A549 (cell line): Measurements from ENCODE around the gene MTHFD2L.

ENCODE experiments used
- CEBPB ChIP-seq, 2 experiments: fragments of >200 bp in 1 of 2; sonication (Bioruptor Twin) in 1 of 2; formaldehyde crosslinking in 1 of 2; IDR thresholded peaks; 2 replicates each; pipeline ENCODE4 v1.6.1; 2012 to 2016
- CHD2 ChIP-seq: fragments of 150-350 bp; IDR thresholded peaks from 2 replicates; pipeline ENCODE4 v1.6.1; 2014; ENCODE audit warnings: low read length; ENCODE audit not compliant: partially characterized antibody
- JUN ChIP-seq, 2 experiments: fragments of >200 bp; sonication (Bioruptor Twin); formaldehyde crosslinking; IDR thresholded peaks; 2 replicates in 1 of 2; 3 replicates in 1 of 2; pipeline ENCODE4 v1.6.1; 2016 to 2017
- JUNB ChIP-seq: fragments of >200 bp; sonication (Bioruptor Twin); formaldehyde crosslinking; IDR thresholded peaks from 2 replicates; pipeline ENCODE4 v1.6.1; 2016
- MYC ChIP-seq: IDR thresholded peaks from 2 replicates; pipeline ENCODE4 v1.6.1; 2012; ENCODE audit warnings: mild to moderate bottlenecking, inconsistent platforms, low read length, improper control_type of control experiment, borderline replicate concordance
- POLR2A ChIP-seq: IDR thresholded peaks from 2 replicates; pipeline ENCODE4 v1.6.1; 2012; ENCODE audit warnings: mild to moderate bottlenecking, low read length
- POLR2AphosphoS2 ChIP-seq: conservative IDR thresholded peaks from 2 replicates; pipeline ENCODE4 v1.6.1; 2012; ENCODE audit warnings: low read length, improper control_type of control experiment, inconsistent platforms
- RAD21 ChIP-seq, 2 experiments: fragments of >200 bp in 1 of 2; sonication (Bioruptor Twin) in 1 of 2; formaldehyde crosslinking in 1 of 2; IDR thresholded peaks in 1 of 2; conservative IDR thresholded peaks in 1 of 2; 2 replicates in 1 of 2; 3 replicates in 1 of 2; pipeline ENCODE4 v1.6.1; 2012 to 2018; ENCODE audit warnings: inconsistent platforms in 1 of 2
- SMC3 ChIP-seq: fragments of >200 bp; sonication (Bioruptor Twin); formaldehyde crosslinking; IDR thresholded peaks from 3 replicates; pipeline ENCODE4 v1.6.1; 2018; ENCODE audit warnings: inconsistent platforms
- TF ChIP-seq, protein P1 (sequence below): fragments of >200 bp; sonication (Bioruptor Twin); formaldehyde crosslinking; IDR thresholded peaks from 3 replicates; pipeline ENCODE4 v1.5.1; 2016
- TF ChIP-seq, protein P2 (sequence below): fragments of 200-600 bp; sonication (generic); IDR thresholded peaks from 2 replicates; pipeline ENCODE4 v1.6.1; 2016; ENCODE audit warnings: antibody characterized with exemption, mild to moderate bottlenecking, moderate library complexity
- TF ChIP-seq, protein P3 (sequence below): fragments of 450-650 bp; IDR thresholded peaks from 2 replicates; pipeline ENCODE4 v1.6.1; 2014; ENCODE audit warnings: antibody characterized with exemption
- TF ChIP-seq, protein P4 (sequence below): fragments of 250-450 bp; sonication (Bioruptor Pico); IDR thresholded peaks from 2 replicates; pipeline ENCODE4 v1.5.0; 2021; ENCODE audit warnings: mild to moderate bottlenecking, moderate library complexity, borderline replicate concordance

DNA sequence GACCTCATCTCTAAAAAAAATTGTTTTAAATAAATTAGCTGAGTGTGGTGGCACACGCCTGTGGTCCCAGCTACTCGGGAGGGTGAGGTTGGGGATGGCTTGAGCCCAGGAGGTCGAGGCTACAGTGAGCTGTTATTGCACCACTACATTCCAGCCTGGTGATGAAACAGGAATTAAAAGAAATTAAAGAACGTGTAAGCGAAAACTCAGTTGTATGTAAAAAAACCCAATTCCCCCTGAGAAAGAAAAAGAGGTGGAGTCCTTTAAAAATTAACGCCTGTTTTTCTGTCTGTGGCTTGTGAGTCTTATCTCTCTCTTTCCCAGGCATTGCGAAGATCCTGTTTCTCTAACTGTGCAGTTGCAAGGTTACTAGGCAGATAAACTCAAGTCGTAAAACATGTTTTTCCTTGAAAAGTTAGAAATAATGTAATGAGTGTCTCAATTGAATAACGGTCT, 172.4 kb downstream of the MTHFD2L start:
- TF ChIP-seq JUN (IDR thresholded peaks at IDR 0.05): no peak
- TF ChIP-seq, protein P1, sequence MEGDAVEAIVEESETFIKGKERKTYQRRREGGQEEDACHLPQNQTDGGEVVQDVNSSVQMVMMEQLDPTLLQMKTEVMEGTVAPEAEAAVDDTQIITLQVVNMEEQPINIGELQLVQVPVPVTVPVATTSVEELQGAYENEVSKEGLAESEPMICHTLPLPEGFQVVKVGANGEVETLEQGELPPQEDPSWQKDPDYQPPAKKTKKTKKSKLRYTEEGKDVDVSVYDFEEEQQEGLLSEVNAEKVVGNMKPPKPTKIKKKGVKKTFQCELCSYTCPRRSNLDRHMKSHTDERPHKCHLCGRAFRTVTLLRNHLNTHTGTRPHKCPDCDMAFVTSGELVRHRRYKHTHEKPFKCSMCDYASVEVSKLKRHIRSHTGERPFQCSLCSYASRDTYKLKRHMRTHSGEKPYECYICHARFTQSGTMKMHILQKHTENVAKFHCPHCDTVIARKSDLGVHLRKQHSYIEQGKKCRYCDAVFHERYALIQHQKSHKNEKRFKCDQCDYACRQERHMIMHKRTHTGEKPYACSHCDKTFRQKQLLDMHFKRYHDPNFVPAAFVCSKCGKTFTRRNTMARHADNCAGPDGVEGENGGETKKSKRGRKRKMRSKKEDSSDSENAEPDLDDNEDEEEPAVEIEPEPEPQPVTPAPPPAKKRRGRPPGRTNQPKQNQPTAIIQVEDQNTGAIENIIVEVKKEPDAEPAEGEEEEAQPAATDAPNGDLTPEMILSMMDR: no peak
- TF ChIP-seq SMC3: no peak
- TF ChIP-seq CHD2: no peak
- no peak for TF ChIP-seq RAD21 (conservative IDR thresholded peaks at IDR 0.05 in 1 of 2, IDR thresholded peaks at IDR 0.05 in 1 of 2)
- no peak for TF ChIP-seq POLR2A
- no peak for TF ChIP-seq POLR2AphosphoS2
- TF ChIP-seq MYC: no peak
- TF ChIP-seq, protein P2, sequence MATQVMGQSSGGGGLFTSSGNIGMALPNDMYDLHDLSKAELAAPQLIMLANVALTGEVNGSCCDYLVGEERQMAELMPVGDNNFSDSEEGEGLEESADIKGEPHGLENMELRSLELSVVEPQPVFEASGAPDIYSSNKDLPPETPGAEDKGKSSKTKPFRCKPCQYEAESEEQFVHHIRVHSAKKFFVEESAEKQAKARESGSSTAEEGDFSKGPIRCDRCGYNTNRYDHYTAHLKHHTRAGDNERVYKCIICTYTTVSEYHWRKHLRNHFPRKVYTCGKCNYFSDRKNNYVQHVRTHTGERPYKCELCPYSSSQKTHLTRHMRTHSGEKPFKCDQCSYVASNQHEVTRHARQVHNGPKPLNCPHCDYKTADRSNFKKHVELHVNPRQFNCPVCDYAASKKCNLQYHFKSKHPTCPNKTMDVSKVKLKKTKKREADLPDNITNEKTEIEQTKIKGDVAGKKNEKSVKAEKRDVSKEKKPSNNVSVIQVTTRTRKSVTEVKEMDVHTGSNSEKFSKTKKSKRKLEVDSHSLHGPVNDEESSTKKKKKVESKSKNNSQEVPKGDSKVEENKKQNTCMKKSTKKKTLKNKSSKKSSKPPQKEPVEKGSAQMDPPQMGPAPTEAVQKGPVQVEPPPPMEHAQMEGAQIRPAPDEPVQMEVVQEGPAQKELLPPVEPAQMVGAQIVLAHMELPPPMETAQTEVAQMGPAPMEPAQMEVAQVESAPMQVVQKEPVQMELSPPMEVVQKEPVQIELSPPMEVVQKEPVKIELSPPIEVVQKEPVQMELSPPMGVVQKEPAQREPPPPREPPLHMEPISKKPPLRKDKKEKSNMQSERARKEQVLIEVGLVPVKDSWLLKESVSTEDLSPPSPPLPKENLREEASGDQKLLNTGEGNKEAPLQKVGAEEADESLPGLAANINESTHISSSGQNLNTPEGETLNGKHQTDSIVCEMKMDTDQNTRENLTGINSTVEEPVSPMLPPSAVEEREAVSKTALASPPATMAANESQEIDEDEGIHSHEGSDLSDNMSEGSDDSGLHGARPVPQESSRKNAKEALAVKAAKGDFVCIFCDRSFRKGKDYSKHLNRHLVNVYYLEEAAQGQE: no peak
- TF ChIP-seq, protein P3, sequence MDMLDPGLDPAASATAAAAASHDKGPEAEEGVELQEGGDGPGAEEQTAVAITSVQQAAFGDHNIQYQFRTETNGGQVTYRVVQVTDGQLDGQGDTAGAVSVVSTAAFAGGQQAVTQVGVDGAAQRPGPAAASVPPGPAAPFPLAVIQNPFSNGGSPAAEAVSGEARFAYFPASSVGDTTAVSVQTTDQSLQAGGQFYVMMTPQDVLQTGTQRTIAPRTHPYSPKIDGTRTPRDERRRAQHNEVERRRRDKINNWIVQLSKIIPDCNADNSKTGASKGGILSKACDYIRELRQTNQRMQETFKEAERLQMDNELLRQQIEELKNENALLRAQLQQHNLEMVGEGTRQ: no peak
- TF ChIP-seq, protein P4, sequence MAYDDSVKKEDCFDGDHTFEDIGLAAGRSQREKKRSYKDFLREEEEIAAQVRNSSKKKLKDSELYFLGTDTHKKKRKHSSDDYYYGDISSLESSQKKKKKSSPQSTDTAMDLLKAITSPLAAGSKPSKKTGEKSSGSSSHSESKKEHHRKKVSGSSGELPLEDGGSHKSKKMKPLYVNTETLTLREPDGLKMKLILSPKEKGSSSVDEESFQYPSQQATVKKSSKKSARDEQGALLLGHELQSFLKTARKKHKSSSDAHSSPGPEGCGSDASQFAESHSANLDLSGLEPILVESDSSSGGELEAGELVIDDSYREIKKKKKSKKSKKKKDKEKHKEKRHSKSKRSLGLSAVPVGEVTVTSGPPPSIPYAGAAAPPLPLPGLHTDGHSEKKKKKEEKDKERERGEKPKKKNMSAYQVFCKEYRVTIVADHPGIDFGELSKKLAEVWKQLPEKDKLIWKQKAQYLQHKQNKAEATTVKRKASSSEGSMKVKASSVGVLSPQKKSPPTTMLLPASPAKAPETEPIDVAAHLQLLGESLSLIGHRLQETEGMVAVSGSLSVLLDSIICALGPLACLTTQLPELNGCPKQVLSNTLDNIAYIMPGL (CRISPR knock-in tag): no peak
- no peak for TF ChIP-seq CEBPB (IDR thresholded peaks at IDR 0.05)
- no peak for TF ChIP-seq JUNB
